ENCODE results near the gene MPP4. TPM values are rescaled to one million over a fixed set of nuclear protein-coding genes. Genes with fewer than 3 reads are reported as not detected.

MPP4 gene, protein sequence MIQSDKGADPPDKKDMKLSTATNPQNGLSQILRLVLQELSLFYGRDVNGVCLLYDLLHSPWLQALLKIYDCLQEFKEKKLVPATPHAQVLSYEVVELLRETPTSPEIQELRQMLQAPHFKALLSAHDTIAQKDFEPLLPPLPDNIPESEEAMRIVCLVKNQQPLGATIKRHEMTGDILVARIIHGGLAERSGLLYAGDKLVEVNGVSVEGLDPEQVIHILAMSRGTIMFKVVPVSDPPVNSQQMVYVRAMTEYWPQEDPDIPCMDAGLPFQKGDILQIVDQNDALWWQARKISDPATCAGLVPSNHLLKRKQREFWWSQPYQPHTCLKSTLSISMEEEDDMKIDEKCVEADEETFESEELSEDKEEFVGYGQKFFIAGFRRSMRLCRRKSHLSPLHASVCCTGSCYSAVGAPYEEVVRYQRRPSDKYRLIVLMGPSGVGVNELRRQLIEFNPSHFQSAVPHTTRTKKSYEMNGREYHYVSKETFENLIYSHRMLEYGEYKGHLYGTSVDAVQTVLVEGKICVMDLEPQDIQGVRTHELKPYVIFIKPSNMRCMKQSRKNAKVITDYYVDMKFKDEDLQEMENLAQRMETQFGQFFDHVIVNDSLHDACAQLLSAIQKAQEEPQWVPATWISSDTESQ
- polyA plus RNA-seq, result under 1 TPM in 2 of 4 donors, not detected in 2; 0.04 to 0.09 TPM
- long read RNA-seq, donor 1, result 0 reads
- long read RNA-seq, donor 2, result 0 reads
- long read RNA-seq, donor 3, result 0 reads
- long read RNA-seq, donor 4, result 0 reads
- long read RNA-seq, donor 5, result 0 reads
- long read RNA-seq, donor 6, result 0 reads
- long read RNA-seq, donor 7, result 0 reads
- long read RNA-seq, donor 8, result 0 reads
- long read RNA-seq, donor 9, result 0 reads
- long read RNA-seq, donor 10, result 0 reads

DNA sequence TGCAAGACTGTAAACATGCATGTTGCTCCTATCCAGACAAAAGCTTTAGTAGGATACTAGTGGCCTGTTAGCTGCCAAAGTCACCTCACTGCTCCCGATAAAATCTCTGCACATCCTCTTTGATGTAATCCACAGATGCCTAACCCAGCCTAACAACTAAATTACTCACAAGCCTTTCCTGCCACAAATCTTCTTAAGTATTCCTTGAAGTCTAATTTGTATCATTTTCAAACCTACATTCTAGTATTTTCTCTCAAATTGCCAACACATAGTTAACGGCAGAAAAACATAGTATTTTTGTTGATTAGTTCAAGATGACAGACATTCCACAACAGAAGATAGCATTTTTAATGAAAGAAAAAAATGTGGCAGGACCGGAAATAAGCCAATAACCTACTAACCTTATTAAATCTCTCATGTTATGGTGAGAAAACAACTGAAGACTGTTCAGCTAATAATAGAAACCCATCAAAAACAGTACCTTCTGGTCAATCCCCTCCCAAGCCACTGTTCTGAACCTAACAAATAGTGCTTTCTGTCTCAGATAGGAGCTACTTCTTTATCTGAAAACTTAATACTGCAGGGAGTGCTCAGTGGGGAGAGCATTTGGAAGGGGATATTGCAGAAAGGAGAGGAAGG is at the start of gene MPP4:
MPP4 (minus strand) TSS at position 57 of the 639 bp plus-strand sequence. CDS start 4,690 bp downstream, outside the sequence.
- peaks cover 2 to 5% (median 2%) of the 10 kb centered on the region in 3 donors for H3K36me3 ChIP-seq (ENCODE audit: control insufficient read depth in 3 of 3, insufficient read depth in 2 of 3, low read depth in 1 of 3, low read length in 3 of 3)
- H3K4me1 ChIP-seq (ENCODE audit: control insufficient read depth in 3 of 3, insufficient read depth in 2 of 3, low read depth in 1 of 3, low read length in 2 of 3), result no peaks in the 10 kb centered on the region
- WGBS, 3 donors, result 60 to 76% (median 69%) methylated on average over 3 of the region's 3 CpGs
- no peaks in the 10 kb centered on the region for H3K27me3 ChIP-seq (ENCODE audit: control insufficient read depth in 3 of 3, insufficient read depth in 3 of 3, low read length in 3 of 3)
- H3K9me3 ChIP-seq (ENCODE audit: control insufficient read depth in 2 of 2, insufficient read depth in 1 of 2, low read depth in 1 of 2, low read length in 1 of 2), result no peaks in the 10 kb centered on the region
- H3K27ac ChIP-seq (ENCODE audit: low read depth in 1 of 3, low read length in 2 of 3), result no peak within 1 kb of the TSS
- DNase-seq (no peak), FAIRE-seq (no peak)
- no peak within 1 kb of the TSS for H3K4me3 ChIP-seq (ENCODE audit: low read depth in 1 of 3, low read length in 3 of 3)

DNA sequence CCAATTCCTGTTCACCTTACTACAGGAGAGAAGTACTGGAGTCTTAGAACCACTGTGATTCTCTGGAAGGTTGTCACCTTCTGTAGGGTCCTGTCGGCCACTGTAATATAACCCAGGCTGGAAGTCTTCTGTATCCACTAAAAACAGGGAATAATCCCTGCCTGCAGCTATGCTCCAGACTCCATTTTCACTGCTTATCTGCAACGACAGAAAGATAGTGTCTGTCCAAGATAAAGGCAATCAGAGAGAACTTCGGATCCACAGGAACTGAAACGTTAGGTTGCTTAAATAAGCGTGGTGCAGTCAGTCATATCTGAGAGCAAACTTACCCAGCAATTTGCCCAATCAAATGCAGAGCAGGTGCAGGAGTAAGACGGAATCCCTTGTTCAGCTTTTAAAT is 48.1 kb upstream of the MPP4 start:
- 35 to 71% (median 52%) methylated on average over 6 of the region's 6 CpGs for WGBS, 3 donors

GRCh38 chr2:201735486-201735885 is 37.0 kb upstream of the MPP4 start:
- Histone ChIP-seq H3K4me3 (ENCODE audit: low read depth in 1 of 3, low read length in 3 of 3) (no peak overlapping the region), H3K36me3 (ENCODE audit: control insufficient read depth in 3 of 3, insufficient read depth in 2 of 3, low read depth in 1 of 3, low read length in 3 of 3) (peaks cover 4 to 14% (median 13%) of the 10 kb centered on the region in 3 donors), H3K9me3 (ENCODE audit: control insufficient read depth in 2 of 2, insufficient read depth in 1 of 2, low read depth in 1 of 2, low read length in 1 of 2) (no peaks in the 10 kb centered on the region), H3K27me3 (ENCODE audit: control insufficient read depth in 3 of 3, insufficient read depth in 3 of 3, low read length in 3 of 3) (no peaks in the 10 kb centered on the region), H3K27ac (ENCODE audit: low read depth in 1 of 3, low read length in 2 of 3) (no peak overlapping the region), H3K4me1 (ENCODE audit: control insufficient read depth in 3 of 3, insufficient read depth in 2 of 3, low read depth in 1 of 3, low read length in 2 of 3) (no peaks in the 10 kb centered on the region)
- FAIRE-seq (no peak), DNase-seq (no peak)
- WGBS, 3 donors, result 78 to 88% (median 86%) methylated on average over 2 of the region's 2 CpGs

More for the DNA sequence above, 48.1 kb upstream of the MPP4 start:
- Histone ChIP-seq H3K4me3 (ENCODE audit: low read depth in 1 of 3, low read length in 3 of 3) (no peak overlapping the region), H3K4me1 (ENCODE audit: control insufficient read depth in 3 of 3, insufficient read depth in 2 of 3, low read depth in 1 of 3, low read length in 2 of 3) (peaks cover 0 to 5% (median 0%) of the 10 kb centered on the region in 3 donors), H3K36me3 (ENCODE audit: control insufficient read depth in 3 of 3, insufficient read depth in 2 of 3, low read depth in 1 of 3, low read length in 3 of 3) (peaks cover 11 to 14% (median 11%) of the 10 kb centered on the region in 3 donors), H3K9me3 (ENCODE audit: control insufficient read depth in 2 of 2, insufficient read depth in 1 of 2, low read depth in 1 of 2, low read length in 1 of 2) (no peaks in the 10 kb centered on the region), H3K27ac (ENCODE audit: low read depth in 1 of 3, low read length in 2 of 3) (no peak overlapping the region), H3K27me3 (ENCODE audit: control insufficient read depth in 3 of 3, insufficient read depth in 3 of 3, low read length in 3 of 3) (no peaks in the 10 kb centered on the region)
- DNase-seq (peak in 1 of 2 donors; percentile 6), FAIRE-seq (no peak)

- WGBS, 3 donors, result 86 to 89% (median 87%) methylated on average over 4 of the region's 4 CpGs
- Histone ChIP-seq H3K4me1 (ENCODE audit: control insufficient read depth in 3 of 3, insufficient read depth in 2 of 3, low read depth in 1 of 3, low read length in 2 of 3) (no peaks in the 10 kb centered on the region), H3K36me3 (ENCODE audit: control insufficient read depth in 3 of 3, insufficient read depth in 2 of 3, low read depth in 1 of 3, low read length in 3 of 3) (peaks cover 4 to 14% (median 11%) of the 10 kb centered on the region in 3 donors), H3K27me3 (ENCODE audit: control insufficient read depth in 3 of 3, insufficient read depth in 3 of 3, low read length in 3 of 3) (no peaks in the 10 kb centered on the region), H3K9me3 (ENCODE audit: control insufficient read depth in 2 of 2, insufficient read depth in 1 of 2, low read depth in 1 of 2, low read length in 1 of 2) (no peaks in the 10 kb centered on the region), H3K27ac (ENCODE audit: low read depth in 1 of 3, low read length in 2 of 3) (no peak overlapping the region), H3K4me3 (ENCODE audit: low read depth in 1 of 3, low read length in 3 of 3) (no peak overlapping the region)
- no peak for FAIRE-seq
- DNase-seq, result no peak
These were observed 35.7 kb upstream of the MPP4 start for GRCh38 chr2:201734111-201734510.

DNA sequence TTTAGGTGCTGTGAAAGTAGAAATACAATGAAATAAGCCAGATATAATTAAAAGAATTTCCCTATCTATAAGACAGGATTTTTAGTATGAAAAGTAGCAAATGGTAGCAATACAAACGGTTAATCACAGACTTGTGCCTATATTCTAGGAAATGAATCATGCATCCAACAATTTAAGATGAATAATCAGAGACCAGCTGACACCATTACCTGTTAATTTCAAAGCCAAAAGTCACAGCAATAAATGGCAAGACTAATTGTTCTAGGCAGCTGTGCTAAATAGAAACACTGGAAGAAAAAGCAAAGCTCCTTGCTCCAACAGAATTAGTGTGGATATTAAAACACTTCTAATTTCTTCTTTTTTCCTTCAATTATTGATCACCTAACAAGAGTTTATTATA is 35.1 kb upstream of the MPP4 start:
- H3K4me1 ChIP-seq (ENCODE audit: control insufficient read depth in 3 of 3, insufficient read depth in 2 of 3, low read depth in 1 of 3, low read length in 2 of 3), result no peaks in the 10 kb centered on the region
- H3K9me3 ChIP-seq (ENCODE audit: control insufficient read depth in 2 of 2, insufficient read depth in 1 of 2, low read depth in 1 of 2, low read length in 1 of 2), result no peaks in the 10 kb centered on the region
- FAIRE-seq, result no peak
- peaks cover 4 to 13% (median 11%) of the 10 kb centered on the region in 3 donors for H3K36me3 ChIP-seq (ENCODE audit: control insufficient read depth in 3 of 3, insufficient read depth in 2 of 3, low read depth in 1 of 3, low read length in 3 of 3)
- no peak for DNase-seq
- 68 to 80% (median 76%) methylated on average over 1 of the region's 1 CpG for WGBS, 3 donors
- H3K4me3 ChIP-seq (ENCODE audit: low read depth in 1 of 3, low read length in 3 of 3), result no peak overlapping the region
- H3K27ac ChIP-seq (ENCODE audit: low read depth in 1 of 3, low read length in 2 of 3), result no peak overlapping the region
- no peaks in the 10 kb centered on the region for H3K27me3 ChIP-seq (ENCODE audit: control insufficient read depth in 3 of 3, insufficient read depth in 3 of 3, low read length in 3 of 3)

- no peaks in the 10 kb centered on the region for H3K9me3 ChIP-seq (ENCODE audit: control insufficient read depth in 2 of 2, insufficient read depth in 1 of 2, low read depth in 1 of 2, low read length in 1 of 2)
- H3K27me3 ChIP-seq (ENCODE audit: control insufficient read depth in 3 of 3, insufficient read depth in 3 of 3, low read length in 3 of 3), result no peaks in the 10 kb centered on the region
- 80 to 82% (median 80%) methylated on average over 5 of the region's 5 CpGs for WGBS, 3 donors
- H3K4me3 ChIP-seq (ENCODE audit: low read depth in 1 of 3, low read length in 3 of 3), result no peak overlapping the region
- H3K36me3 ChIP-seq (ENCODE audit: control insufficient read depth in 3 of 3, insufficient read depth in 2 of 3, low read depth in 1 of 3, low read length in 3 of 3), result peaks cover 4 to 16% (median 15%) of the 10 kb centered on the region in 3 donors
- no peak for DNase-seq
- no peak for FAIRE-seq
- H3K4me1 ChIP-seq (ENCODE audit: control insufficient read depth in 3 of 3, insufficient read depth in 2 of 3, low read depth in 1 of 3, low read length in 2 of 3), result no peaks in the 10 kb centered on the region
- H3K27ac ChIP-seq (ENCODE audit: low read depth in 1 of 3, low read length in 2 of 3), result no peak overlapping the region
These were observed 32.3 kb upstream of the MPP4 start for GRCh38 chr2:201730651-201731285.

- Histone ChIP-seq H3K27me3 (ENCODE audit: control insufficient read depth in 3 of 3, insufficient read depth in 3 of 3, low read length in 3 of 3) (no peaks in the 10 kb centered on the region), H3K9me3 (ENCODE audit: control insufficient read depth in 2 of 2, insufficient read depth in 1 of 2, low read depth in 1 of 2, low read length in 1 of 2) (peaks cover 0 to 3% of the 10 kb centered on the region in 2 donors), H3K27ac (ENCODE audit: low read depth in 1 of 3, low read length in 2 of 3) (no peak overlapping the region), H3K36me3 (ENCODE audit: control insufficient read depth in 3 of 3, insufficient read depth in 2 of 3, low read depth in 1 of 3, low read length in 3 of 3) (peaks cover 7 to 36% (median 14%) of the 10 kb centered on the region in 3 donors), H3K4me1 (ENCODE audit: control insufficient read depth in 3 of 3, insufficient read depth in 2 of 3, low read depth in 1 of 3, low read length in 2 of 3) (peaks cover 0 to 11% (median 0%) of the 10 kb centered on the region in 3 donors), H3K4me3 (ENCODE audit: low read depth in 1 of 3, low read length in 3 of 3) (no peak overlapping the region)
- FAIRE-seq (no peak), DNase-seq (peak; percentile 67 to 77)
- WGBS, 3 donors, result 24 to 63% (median 48%) methylated on average over 6 of the region's 6 CpGs
These were observed 17.0 kb upstream of the MPP4 start for GRCh38 chr2:201715459-201715858.

All from small intestine (tissue), 16 donors.